Measurements from ENCODE around the gene SPACA7. TPM values are rescaled to one million over a fixed set of nuclear protein-coding genes. Genes with fewer than 3 reads are reported as not detected.

The SPACA7 gene
- total and polyA plus RNA-seq, 8 donors: not detected

DNA sequence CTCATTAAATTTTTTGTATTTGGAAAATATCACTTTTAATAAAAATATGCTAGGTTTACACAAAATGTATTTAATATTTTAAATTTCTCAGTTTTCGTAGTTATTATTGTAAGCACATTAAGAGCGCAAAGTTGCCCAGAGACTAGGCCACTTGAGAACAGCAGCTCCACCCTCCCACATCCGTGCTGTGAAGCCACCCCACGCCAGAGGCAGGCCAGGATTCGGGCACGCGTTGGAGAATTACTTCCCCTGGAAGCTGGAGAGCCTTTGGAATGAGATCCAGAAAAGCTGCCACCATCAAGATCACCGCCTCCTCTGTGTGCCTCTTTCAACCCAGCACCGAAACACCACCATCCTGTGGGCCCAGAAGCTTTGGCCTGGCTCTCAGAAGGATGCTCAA lies 41.0 kb upstream of the SPACA7 start:
- H3K36me3 ChIP-seq: no peaks in the 10 kb centered on the region
- H3K9me3 ChIP-seq: no peaks in the 10 kb centered on the region
- H3K4me3 ChIP-seq: no peak overlapping the region
- FAIRE-seq (no peak), DNase-seq (no peak), ATAC-seq (no peak)
- intact Hi-C loops (cut with DNase I): no loop called here
- TF ChIP-seq, protein P1, sequence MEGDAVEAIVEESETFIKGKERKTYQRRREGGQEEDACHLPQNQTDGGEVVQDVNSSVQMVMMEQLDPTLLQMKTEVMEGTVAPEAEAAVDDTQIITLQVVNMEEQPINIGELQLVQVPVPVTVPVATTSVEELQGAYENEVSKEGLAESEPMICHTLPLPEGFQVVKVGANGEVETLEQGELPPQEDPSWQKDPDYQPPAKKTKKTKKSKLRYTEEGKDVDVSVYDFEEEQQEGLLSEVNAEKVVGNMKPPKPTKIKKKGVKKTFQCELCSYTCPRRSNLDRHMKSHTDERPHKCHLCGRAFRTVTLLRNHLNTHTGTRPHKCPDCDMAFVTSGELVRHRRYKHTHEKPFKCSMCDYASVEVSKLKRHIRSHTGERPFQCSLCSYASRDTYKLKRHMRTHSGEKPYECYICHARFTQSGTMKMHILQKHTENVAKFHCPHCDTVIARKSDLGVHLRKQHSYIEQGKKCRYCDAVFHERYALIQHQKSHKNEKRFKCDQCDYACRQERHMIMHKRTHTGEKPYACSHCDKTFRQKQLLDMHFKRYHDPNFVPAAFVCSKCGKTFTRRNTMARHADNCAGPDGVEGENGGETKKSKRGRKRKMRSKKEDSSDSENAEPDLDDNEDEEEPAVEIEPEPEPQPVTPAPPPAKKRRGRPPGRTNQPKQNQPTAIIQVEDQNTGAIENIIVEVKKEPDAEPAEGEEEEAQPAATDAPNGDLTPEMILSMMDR (IDR thresholded peaks at IDR 0.05): no peak
- WGBS, 2 donors: 48 to 54% methylated on average over 9 of the region's 9 CpGs
- peaks cover 0 to 36% (median 5%) of the 10 kb centered on the region in 4 donors for H3K27me3 ChIP-seq
- no peak overlapping the region for H3K27ac ChIP-seq
- peaks cover 0 to 7% (median 0%) of the 10 kb centered on the region in 3 donors for H3K4me1 ChIP-seq

DNA sequence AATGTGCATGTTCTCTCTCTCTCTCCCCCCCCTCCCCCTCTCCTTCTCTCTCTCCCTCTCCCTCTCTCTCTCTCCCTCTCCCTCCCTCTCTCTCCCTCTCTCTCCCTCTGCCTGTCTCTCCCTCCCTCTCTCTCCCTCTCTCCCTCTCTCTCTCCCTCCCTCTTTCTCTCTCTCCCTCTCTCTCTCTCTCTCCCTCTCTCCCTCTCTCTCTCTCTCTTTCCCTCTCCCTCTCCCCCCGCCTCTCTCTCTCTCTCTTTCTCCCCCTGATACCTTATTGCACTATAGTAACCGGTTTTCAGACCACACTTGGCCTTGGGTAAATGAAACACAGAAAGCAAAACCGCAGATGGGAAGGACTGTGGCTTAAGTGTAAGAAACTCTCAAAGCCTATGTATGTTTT lies 34.7 kb upstream of the SPACA7 start:
- WGBS, 2 donors: 24 to 31% methylated on average over 3 of the region's 3 CpGs

DNA sequence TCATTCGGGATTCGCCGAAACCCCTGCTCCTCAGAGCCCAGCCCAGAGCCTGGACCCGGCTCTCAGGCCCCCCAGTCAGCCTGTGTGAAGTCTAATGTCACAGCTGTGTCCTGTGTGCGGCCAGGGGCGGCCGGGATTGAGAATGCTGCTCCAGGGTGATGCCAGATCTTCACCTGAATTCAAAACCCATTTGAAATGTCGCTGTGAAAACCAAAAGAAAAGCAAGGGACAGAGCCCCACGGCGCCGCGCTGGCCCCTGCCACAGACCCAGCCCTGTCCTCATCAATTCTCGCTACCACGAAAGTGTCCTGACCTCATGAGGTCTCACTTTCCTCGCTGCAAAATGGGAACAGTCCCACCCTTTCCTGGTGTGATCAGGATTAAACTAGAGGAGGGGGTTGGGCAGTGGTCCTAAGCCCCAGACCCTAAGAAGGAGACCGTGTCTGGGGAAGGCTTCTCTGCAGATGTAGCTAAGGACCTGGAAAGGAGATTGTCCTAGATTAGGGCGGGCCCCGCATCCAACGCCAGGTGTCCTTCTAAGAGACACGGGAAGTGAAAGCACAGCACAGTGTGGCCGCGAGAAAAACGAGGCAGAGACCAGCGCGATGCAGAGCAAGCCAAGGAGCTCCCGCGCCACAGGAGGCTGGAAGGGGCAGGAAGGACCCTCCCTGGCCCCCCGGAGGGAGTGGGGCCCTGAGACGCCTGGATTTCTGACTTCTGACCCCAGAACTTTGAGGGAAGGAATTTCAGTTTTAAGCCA lies 34.0 kb upstream of the SPACA7 start:
- no peak for DNase-seq
- Histone ChIP-seq H3K4me1 (no peaks in the 10 kb centered on the region), H3K9me3 (no peaks in the 10 kb centered on the region), H3K4me3 (no peak overlapping the region), H3K27me3 (peaks cover 0 to 9% (median 2%) of the 10 kb centered on the region in 4 donors), H3K27ac (no peak overlapping the region), H3K36me3 (no peaks in the 10 kb centered on the region)
- FAIRE-seq: no peak
- WGBS, 2 donors: 55 to 57% methylated on average over 29 of the region's 29 CpGs
- ATAC-seq: no peak
- TF ChIP-seq, protein P1 (IDR thresholded peaks at IDR 0.05): no peak
- intact Hi-C loops (cut with DNase I): no loop called here

More for the DNA sequence above, 34.7 kb upstream of the SPACA7 start:
- peaks cover 0 to 5% (median 2%) of the 10 kb centered on the region in 4 donors for H3K27me3 ChIP-seq
- ATAC-seq (no peak), FAIRE-seq (no peak), DNase-seq (no peak)
- intact Hi-C loops (cut with DNase I): no loop called here
- TF ChIP-seq, protein P1 (IDR thresholded peaks at IDR 0.05): no peak
- no peak overlapping the region for H3K4me3 ChIP-seq
- no peak overlapping the region for H3K27ac ChIP-seq
- no peaks in the 10 kb centered on the region for H3K9me3 ChIP-seq
- no peaks in the 10 kb centered on the region for H3K4me1 ChIP-seq
- H3K36me3 ChIP-seq: no peaks in the 10 kb centered on the region

DNA sequence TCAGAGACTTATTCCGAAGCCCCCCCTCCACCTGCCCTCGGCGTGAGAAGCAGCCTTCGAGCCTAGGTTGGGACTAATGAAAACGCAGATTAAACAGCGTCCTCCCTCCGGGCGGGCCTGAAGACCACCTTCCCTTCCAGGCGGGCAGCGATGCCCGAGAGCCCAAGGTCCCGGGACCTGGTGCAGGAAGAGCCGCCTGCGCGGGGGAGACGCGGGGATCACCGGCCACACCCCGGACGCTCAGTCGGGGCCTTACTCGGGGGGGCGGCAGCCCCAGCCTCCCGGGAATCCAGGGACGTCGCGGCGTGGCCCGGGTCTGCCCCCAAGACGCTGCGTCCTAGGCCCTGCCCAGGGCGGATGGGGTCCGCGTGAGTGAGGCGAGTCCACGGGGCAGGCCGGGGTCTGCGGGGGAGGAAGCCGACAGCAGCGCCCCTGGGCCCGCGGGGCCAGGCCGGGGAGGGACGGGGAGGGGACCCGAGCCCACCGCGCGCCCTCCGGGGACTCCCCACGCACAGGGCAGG lies 33.3 kb upstream of the SPACA7 start:
- Histone ChIP-seq H3K27me3 (peaks cover 0 to 11% (median 2%) of the 10 kb centered on the region in 4 donors), H3K4me1 (no peaks in the 10 kb centered on the region), H3K4me3 (no peak overlapping the region), H3K27ac (no peak overlapping the region), H3K36me3 (no peaks in the 10 kb centered on the region), H3K9me3 (no peaks in the 10 kb centered on the region)
- 55 to 69% methylated on average over 47 to 50 of the region's 50 CpGs for WGBS, 2 donors
- ATAC-seq: no peak
- intact Hi-C loops (cut with DNase I): no loop called here
- FAIRE-seq: no peak
- DNase-seq: no peak
- TF ChIP-seq, protein P1 (IDR thresholded peaks at IDR 0.05): no peak

DNA sequence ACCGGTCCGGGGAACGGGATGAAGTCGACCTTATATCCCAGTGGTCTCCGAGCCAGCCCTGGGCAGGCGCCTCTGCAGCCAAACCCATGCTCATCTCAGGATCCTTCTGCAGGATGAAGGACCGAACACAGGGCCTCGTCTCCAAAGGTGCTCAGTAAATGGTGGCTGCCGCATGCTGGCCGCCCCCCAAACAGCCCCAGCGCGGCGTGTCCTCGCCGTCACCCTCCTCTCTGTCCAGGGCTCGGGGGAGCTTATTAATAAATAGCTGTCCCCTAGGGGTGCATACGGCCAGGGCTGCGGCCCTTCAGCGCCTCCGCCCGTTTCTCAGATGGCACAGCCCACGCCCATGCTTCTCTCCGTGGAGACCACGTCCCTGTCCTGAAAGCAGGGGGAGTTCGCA lies 32.6 kb upstream of the SPACA7 start:
- H3K27me3 ChIP-seq: peaks cover 0 to 14% (median 5%) of the 10 kb centered on the region in 4 donors
- no peaks in the 10 kb centered on the region for H3K9me3 ChIP-seq
- no peaks in the 10 kb centered on the region for H3K4me1 ChIP-seq
- FAIRE-seq (no peak), ATAC-seq (no peak), DNase-seq (no peak)
- TF ChIP-seq, protein P1 (IDR thresholded peaks at IDR 0.05): no peak
- H3K27ac ChIP-seq: no peak overlapping the region
- intact Hi-C loops (cut with DNase I): no loop called here
- no peak overlapping the region for H3K4me3 ChIP-seq
- 65 to 76% methylated on average over 25 of the region's 25 CpGs for WGBS, 2 donors
- no peaks in the 10 kb centered on the region for H3K36me3 ChIP-seq
